Epithelial cell of prostate (primary cell): ENCODE data around the gene INSYN1.
"Not testable (repeated sequence)": the region's sequence is repeated elsewhere in the genome, so short reads cannot be mapped to it uniquely, and the experiment has no call there.

Source experiments
- DNase-seq: peaks from one replicate; pipeline ENCODE4 v3.0.0-alpha.2; 2011; ENCODE audit warnings: low read depth, low spot score
- H3K27ac ChIP-seq: fragments of 450-650 bp; 2 replicates; pipeline ENCODE4 v1.5.1; 2017; ENCODE audit warnings: mild to moderate bottlenecking

The INSYN1 gene

GRCh38 chr15:73717206-73717605 lies 35.9 kb downstream of the INSYN1 start:
- H3K27ac ChIP-seq, result no peak overlapping the region
- DNase-seq, result no peak

- DNase-seq, result no peak
- H3K27ac ChIP-seq, result no peak overlapping the region
Observed at GRCh38 chr15:73716417-73716816, 36.7 kb downstream of the INSYN1 start.

GRCh38 chr15:73715417-73715816 lies 37.7 kb downstream of the INSYN1 start:
- no peak for DNase-seq

GRCh38 chr15:73714695-73715301 lies 38.4 kb downstream of the INSYN1 start:
- no peak for DNase-seq
- H3K27ac ChIP-seq, result no peak overlapping the region

More at GRCh38 chr15:73715417-73715816, 37.7 kb downstream of the INSYN1 start:
- H3K27ac ChIP-seq, result no peak overlapping the region

- H3K27ac ChIP-seq, result no peak overlapping the region
- DNase-seq, result no peak
Observed at GRCh38 chr15:73712107-73712506, 41.0 kb downstream of the INSYN1 start.

GRCh38 chr15:73711526-73711925 lies 41.6 kb downstream of the INSYN1 start:
- DNase-seq, result no peak
- no peak overlapping the region for H3K27ac ChIP-seq

- no peak for DNase-seq
- H3K27ac ChIP-seq, result no peak overlapping the region
Observed at GRCh38 chr15:73710321-73710720, 42.8 kb downstream of the INSYN1 start.

GRCh38 chr15:73709686-73710085 lies 43.5 kb downstream of the INSYN1 start:
- no peak for DNase-seq
- no peak overlapping the region for H3K27ac ChIP-seq

GRCh38 chr15:73709241-73709640 lies 43.9 kb downstream of the INSYN1 start:
- no peak overlapping the region for H3K27ac ChIP-seq
- DNase-seq, result no peak

- no peak overlapping the region for H3K27ac ChIP-seq
- no peak for DNase-seq
Observed at GRCh38 chr15:73708691-73709090, 44.5 kb downstream of the INSYN1 start.

- DNase-seq, result no peak
- no peak overlapping the region for H3K27ac ChIP-seq
Observed at GRCh38 chr15:73704869-73705645, 48.1 kb downstream of the INSYN1 start.

- DNase-seq, H3K27ac ChIP-seq: not testable (repeated sequence)
Observed at GRCh38 chr15:73704142-73704868, 48.8 kb downstream of the INSYN1 start.

- H3K27ac ChIP-seq, DNase-seq: not testable (repeated sequence)
Observed at GRCh38 chr15:73703601-73704000, 49.5 kb downstream of the INSYN1 start.

- not testable (repeated sequence) for DNase-seq, H3K27ac ChIP-seq
Observed at GRCh38 chr15:73702311-73703239, 50.6 kb downstream of the INSYN1 start.

- no peak overlapping the region for H3K27ac ChIP-seq
- no peak for DNase-seq
Observed at GRCh38 chr15:73700041-73700842, 52.9 kb downstream of the INSYN1 start.

- no peak for DNase-seq
- H3K27ac ChIP-seq, result no peak overlapping the region
Observed at GRCh38 chr15:73699249-73700040, 53.7 kb downstream of the INSYN1 start.

GRCh38 chr15:73697033-73697467 lies 56.1 kb downstream of the INSYN1 start:
- DNase-seq, result peak; percentile 57
- peak overlapping the region; percentile 69 for H3K27ac ChIP-seq

- DNase-seq, result no peak
- H3K27ac ChIP-seq, result peak overlapping the region; percentile 69
Observed at GRCh38 chr15:73696641-73697001, 56.5 kb downstream of the INSYN1 start.
